Measurements from ENCODE around the gene CPNE5.

Gene CPNE5

GRCh38 chr6:36749829-36750489, 89.3 kb downstream of the CPNE5 start:
- DNase-seq (ENCODE audit: low read depth in 2 of 3, low spot score in 1 of 3): no peak

- DNase-seq (ENCODE audit: low read depth in 2 of 3, low spot score in 1 of 3): no peak
Measured at GRCh38 chr6:36746251-36746650, 93.0 kb downstream of the CPNE5 start.

- DNase-seq (ENCODE audit: low read depth in 2 of 3, low spot score in 1 of 3): no peak
Measured at GRCh38 chr6:36745836-36746235, 93.4 kb downstream of the CPNE5 start.

GRCh38 chr6:36745283-36745682, 94.0 kb downstream of the CPNE5 start:
- no peak for DNase-seq (ENCODE audit: low read depth in 2 of 3, low spot score in 1 of 3)

GRCh38 chr6:36744304-36744673, 95.0 kb downstream of the CPNE5 start:
- no peak for DNase-seq (ENCODE audit: low read depth in 2 of 3, low spot score in 1 of 3)

- no peak for DNase-seq (ENCODE audit: low read depth in 2 of 3, low spot score in 1 of 3)
Measured at GRCh38 chr6:36743538-36744303, 95.5 kb downstream of the CPNE5 start.

- no peak for DNase-seq (ENCODE audit: low read depth in 2 of 3, low spot score in 1 of 3)
Measured at GRCh38 chr6:36743032-36743431, 96.2 kb downstream of the CPNE5 start.

- no peak for DNase-seq (ENCODE audit: low read depth in 2 of 3, low spot score in 1 of 3)
Measured at GRCh38 chr6:36742146-36742545, 97.1 kb downstream of the CPNE5 start.

GRCh38 chr6:36740818-36741179, 98.4 kb downstream of the CPNE5 start:
- no peak for DNase-seq (ENCODE audit: low read depth in 2 of 3, low spot score in 1 of 3)

GRCh38 chr6:36739947-36740817, 99.1 kb downstream of the CPNE5 start:
- DNase-seq (ENCODE audit: low read depth in 2 of 3, low spot score in 1 of 3): no peak

- DNase-seq (ENCODE audit: low read depth in 2 of 3, low spot score in 1 of 3): no peak
Measured at GRCh38 chr6:36738108-36738507, 101.1 kb downstream of the CPNE5 start.

GRCh38 chr6:36737043-36737785, 102.0 kb downstream of the CPNE5 start:
- DNase-seq (ENCODE audit: low read depth in 2 of 3, low spot score in 1 of 3): no peak

GRCh38 chr6:36735110-36736071, 103.9 kb downstream of the CPNE5 start:
- no peak for DNase-seq (ENCODE audit: low read depth in 2 of 3, low spot score in 1 of 3)

GRCh38 chr6:36734486-36735060, 104.7 kb downstream of the CPNE5 start:
- DNase-seq (ENCODE audit: low read depth in 2 of 3, low spot score in 1 of 3): no peak

- no peak for DNase-seq (ENCODE audit: low read depth in 2 of 3, low spot score in 1 of 3)
Measured at GRCh38 chr6:36733300-36733699, 105.9 kb downstream of the CPNE5 start.

GRCh38 chr6:36731622-36732310, 107.5 kb downstream of the CPNE5 start:
- no peak for DNase-seq (ENCODE audit: low read depth in 2 of 3, low spot score in 1 of 3)

GRCh38 chr6:36730424-36731380, 108.5 kb downstream of the CPNE5 start:
- DNase-seq (ENCODE audit: low read depth in 2 of 3, low spot score in 1 of 3): no peak

- DNase-seq (ENCODE audit: low read depth in 2 of 3, low spot score in 1 of 3): no peak
Measured at GRCh38 chr6:36729161-36729524, 110.1 kb downstream of the CPNE5 start.

Measured in stimulated activated CD4-positive, alpha-beta T cell treated with anti-CD3 and anti-CD28 coated beads, Interleukin-12 subunit alpha, Interleukin-12 subunit beta, amount 100 ng/mL, for 48 hours (primary cell).